Putamen (tissue), 1 donor: ENCODE measurements around the gene DCDC2C.
A peak's percentile ranks its signal among the peaks of the same experiment; 100 is the strongest.
"Not testable (repeated sequence)": the region's sequence is repeated elsewhere in the genome, so short reads cannot be mapped to it uniquely, and the experiment has no call there.

ENCODE experiments used
- DNase-seq: peaks from one replicate; pipeline ENCODE4 v3.0.0-alpha.2; 2016; ENCODE audit warnings: low spot score

DCDC2C gene, protein sequence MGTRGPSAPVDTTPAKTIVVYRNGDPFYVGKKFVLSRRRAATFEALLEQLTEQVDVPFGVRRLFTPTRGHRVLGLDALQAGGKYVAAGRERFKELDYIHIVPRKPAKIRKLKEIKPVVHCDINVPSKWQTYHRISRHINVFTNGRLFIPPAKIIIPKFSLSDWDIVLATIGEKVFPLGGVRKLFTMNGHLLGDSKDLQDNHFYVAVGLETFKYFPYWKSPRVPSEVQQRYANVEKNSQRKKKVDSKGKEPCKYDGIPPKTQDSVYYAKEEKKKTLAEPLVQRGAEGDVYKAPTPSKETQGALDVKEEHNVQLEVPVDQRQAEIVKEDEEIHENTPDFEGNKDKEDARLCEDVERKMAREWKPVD

DNA sequence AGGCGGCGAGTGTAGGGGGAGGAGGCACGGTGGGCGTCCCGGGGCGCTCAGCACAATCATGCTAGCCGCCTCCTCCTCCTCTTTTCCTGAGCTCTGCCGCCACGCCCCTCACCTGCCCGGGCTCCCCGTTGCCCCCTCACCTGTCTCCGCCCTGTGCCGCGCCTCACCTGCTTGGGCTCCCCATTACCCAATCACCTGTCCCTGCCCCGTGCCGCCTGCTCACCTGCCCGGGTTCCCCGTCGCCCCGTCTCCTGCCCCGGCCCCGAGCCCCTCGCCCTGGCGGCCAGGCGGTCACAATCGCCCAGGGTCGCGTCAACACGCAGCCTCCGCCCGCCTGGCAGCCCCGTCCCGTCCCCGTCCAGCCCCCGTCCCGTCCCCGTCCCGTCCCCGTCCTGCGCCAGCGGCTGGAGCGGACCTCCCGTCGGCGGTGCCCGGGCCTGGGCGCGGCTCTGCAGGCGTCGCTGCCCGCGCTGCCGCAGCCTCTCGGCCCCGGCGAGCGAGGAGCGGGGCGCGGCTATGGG, at the start of gene DCDC2C:
Gene DCDC2C (plus strand): TSS at position 340 of the 521 bp plus-strand sequence. CDS start 177 bp downstream, at position 517.
- no peak for DNase-seq

DNA sequence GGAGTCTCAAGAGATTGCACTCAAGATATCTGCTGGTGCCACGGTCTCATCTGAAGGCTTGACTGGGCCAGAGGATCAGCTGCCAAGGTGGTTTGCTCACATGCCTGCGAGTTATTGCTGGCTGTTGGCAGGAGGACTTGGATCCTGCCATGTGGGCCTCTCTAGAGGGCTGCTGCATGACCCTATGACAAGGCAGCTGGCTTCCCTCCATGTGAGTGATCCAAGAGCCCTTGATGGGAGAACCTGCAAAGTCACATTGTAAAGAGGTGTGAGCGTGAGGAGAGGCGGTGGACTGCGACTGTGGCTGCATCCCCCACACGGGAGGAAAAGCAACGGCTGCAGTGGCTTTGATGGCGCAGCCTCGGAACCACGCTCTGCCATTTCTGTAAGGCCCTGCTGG, 49.4 kb upstream of the DCDC2C start:
- no peak for DNase-seq

DNA sequence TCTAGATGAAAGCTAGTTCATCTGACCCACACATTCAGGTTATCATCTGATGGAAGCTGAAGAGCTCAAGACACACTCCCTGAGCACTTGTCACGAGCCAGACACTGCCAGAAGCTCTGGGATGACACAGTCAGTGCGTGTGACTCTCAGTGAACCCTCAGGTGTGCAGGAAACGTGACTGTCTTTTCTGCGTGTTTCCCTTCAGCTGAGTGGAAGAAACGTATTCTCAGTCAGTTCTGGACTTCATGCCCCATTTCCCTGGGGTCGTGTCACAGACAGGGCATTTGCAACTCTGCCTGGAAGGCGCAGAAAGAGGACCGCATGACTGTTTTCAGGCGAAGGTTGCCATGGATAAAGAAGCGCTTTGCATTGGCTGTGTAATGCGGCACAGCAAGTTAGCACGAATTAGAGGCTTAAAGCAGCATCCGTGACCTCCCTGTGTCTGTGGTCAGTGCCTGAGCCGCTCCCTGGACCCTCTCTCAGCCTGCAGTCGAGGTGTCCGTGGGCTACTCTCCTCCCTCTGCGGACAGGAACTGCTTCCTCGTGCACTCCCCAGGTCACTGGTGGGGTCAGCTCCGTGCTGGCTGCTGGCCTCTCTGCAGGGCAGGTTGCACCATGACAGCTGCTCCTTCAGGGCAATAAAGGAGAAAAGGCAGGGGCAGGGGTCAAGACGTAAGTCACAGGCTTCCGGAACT, 48.7 kb upstream of the DCDC2C start:
- no peak for DNase-seq

DNA sequence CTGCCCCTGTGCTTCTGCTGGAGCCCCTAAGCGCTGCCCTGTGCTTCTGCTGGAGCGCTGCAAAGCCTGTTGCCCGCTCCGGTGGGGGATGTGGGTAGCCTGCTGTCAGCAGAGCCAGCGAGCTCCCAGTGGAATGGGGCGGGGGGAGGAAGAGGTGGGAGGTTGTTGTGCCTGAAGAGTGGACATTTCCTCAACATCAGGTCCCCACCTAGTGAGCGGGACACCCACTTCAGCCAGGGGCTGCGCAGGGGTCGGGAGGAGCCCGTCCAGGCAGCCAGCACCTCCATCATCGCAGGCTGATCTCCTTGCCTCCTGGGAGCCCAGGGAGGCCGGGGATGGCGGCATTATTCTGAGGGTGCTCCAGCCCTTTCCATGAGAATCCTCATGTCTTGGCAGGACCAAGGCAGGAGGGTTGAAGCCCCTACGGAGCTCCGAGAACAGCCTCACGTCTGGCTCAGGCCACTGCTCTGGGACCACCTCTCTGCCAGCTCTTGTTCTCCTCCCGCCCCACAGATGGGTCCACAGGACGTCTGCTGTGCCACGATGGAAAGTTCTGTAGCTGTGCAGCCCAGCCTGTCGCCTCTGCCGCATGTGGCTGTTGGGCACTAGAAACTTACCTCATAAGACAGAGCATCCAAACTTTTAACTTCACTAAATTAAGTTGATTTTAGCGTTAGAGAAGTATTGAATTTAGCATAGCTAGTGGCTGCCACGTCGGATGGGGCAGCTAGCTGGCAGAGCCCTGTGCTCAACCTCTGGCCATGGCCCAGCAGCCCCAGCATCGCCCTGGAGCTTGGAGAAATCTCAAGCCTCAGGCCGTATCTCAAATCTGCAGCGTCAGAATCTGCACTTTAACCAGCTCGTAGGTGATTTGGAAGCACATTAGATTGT, 47.3 kb upstream of the DCDC2C start:
- DNase-seq: no peak

DNA sequence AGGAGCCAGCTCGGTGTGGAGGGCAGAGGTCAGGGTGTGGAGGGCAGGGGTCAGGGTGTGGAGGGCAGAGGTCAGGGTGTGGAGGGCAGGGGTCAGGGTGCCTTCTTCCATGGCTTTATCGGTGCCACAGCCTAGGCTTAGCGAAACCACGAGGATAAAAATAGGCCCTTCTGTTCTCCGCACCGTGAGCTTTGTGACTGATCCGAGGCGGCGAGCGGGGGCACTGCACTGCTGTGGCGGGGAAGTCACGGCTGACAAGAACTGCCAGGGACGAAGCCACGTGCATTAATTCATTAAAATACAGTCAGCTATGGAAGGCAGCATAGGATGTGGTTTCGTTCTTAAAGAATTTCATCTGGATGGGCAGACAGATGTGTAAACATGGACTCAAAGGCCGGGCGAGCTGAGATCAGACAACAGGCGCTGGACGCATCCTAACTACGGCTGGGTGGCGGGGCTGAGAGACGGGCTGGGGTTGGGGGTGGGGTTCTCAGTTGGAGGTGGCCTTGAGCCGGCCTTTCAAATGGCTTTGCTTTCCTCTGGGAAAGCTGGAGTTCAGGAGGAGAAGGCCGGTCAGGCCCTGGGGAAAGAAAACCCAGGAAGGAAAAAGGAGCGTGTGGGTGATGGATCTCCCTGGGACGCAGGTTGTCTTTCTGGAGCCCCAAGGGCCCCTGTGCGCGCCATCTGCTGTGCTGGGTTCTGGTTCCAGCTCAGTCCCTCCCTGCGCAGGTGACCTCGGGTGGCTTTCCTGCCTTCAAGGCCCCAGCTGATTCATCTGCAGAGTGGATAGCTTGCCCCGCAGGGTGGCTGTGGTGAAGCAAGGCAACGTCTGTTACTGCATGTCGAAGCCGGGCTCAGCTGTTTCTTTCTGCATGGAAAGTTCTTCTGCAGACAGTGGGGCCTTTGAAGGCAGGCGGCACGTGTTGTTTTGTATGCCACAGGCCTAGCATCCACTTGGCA, 46.3 kb upstream of the DCDC2C start:
- peak; percentile 79 for DNase-seq

DNA sequence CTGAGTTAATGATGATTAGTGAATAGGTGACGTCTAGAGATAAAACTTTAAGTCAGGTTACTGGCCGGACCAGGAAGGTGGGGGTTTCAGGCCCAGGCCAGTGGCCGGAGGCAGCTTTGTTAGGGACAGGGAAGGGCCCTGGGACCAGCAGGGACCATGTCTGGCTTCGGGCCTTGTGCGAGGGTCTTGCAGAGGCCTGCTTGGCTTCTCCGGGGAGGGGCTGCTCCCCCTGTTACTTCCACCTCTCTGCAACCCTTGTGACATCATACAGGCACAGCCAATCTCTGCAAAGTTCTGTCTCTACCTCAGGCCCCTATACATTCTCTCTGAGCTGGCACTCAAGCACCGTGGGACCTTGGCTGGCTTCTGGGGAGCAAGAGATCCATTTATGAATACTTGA, 45.5 kb upstream of the DCDC2C start, which contains the start of gene ALLC:
Gene ALLC (plus strand): TSS at position 320 of the 400 bp plus-strand sequence. CDS start 12,958 bp downstream, outside the sequence.
- DNase-seq: no peak

DNA sequence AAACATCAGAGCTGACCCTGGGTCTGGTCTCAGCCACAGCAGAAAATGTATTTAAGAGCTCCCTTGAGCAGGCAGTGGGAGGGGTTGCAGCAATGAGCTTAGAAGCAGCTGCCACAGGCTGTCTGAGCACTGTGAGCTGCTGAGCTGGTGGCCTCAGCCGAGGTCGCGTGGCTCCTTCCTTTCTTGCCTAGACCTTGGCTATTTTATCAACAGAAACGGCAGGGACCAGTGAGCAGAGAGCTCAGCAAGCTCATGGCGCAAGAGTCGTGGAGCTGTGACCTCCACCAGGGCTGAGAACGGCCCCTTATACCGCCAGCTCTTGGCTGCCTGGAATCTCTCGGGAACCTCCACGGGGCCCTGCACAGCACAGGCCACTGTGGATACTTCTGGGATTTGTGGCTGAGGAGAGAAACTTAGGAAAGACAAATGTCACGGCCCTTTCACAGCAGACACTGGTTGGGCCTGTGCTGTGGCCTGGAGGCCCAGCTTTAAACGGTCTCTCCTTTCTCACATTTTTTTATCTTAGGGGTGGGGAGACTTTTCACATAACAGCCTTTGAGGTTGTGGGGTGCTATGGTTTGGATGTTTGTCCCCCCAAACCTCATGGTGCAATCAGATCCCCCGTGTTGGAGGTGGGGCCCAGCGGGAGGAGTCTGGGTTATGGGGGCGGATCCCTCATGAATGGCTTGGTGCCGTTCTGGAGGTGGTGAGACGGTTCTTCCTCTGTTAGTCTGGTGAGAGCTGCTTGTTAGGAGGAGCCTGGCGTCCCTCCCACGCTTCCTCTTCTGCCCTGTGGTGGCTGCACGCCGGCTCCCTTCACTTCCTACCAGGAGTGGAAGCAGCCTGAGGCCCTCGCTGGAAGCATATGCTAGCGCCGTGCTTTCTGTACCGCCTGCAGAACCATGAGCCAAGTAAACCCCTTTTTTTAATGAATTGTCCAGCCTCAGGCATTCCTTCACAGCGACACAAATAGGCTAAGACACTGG, 43.6 kb upstream of the DCDC2C start:
- no peak for DNase-seq

DNA sequence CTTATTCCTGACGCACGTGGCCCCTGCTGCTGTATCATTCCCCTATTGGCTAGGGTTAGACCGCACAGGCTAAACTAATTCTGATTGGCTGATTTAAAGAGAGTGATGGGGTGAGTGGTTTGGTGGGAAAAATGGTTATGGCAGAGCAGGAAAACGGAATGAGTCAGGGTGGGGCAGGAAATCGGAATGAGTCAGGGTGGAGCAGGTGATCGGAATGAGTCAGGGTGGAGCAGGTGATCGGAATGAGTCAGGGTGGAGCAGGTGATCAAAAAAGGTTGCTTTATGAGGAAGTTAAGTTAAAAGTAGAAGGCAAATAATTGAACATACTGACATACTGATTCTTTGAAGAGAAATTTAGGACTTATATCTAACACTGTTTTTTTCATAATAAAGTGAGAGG, 42.7 kb upstream of the DCDC2C start:
- not testable (repeated sequence) for DNase-seq

DNA sequence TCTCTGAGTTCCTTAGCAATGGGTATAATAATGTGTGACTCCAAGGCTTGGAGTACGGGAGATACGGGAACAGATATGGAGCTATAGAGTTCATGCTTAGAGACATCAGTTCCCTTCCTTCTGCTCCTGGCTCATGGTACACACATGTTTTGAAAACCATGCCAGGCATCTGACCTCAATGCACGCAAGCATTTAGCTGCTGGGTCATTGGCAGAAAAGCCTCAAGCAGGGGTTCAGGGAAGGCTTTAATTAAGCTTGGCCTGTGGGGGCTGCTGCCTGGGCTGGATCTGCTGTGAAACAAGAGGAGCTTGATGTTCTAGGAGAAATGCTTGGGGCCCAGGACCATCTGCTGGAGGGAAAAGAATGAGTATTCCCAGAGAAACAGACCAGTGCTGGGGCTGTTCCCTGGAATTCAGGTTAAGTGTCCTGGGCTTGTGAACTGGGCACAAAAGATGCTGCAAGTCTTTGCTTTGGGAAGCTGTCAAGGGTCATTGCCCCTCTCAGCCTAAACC, 42.2 kb upstream of the DCDC2C start:
- no peak for DNase-seq

DNA sequence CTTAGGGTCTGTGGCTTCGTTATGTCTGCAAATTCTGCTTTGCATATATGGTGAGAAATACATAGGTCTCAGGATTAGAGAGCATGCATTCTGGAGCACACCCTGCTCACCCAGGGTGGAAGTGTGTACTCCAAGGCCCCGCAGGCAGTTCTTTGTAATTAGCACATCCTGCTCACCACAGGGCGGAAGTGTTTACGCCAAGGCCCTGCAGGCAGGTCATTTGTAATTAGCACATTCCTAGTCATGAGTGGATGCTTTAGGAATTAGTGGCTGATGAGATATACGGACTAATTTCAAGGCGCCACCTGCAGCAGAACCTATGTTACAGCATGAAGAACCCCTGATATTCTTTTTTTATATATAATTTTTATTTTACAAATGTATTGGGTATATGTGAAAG, 41.1 kb upstream of the DCDC2C start:
- no peak for DNase-seq

DNA sequence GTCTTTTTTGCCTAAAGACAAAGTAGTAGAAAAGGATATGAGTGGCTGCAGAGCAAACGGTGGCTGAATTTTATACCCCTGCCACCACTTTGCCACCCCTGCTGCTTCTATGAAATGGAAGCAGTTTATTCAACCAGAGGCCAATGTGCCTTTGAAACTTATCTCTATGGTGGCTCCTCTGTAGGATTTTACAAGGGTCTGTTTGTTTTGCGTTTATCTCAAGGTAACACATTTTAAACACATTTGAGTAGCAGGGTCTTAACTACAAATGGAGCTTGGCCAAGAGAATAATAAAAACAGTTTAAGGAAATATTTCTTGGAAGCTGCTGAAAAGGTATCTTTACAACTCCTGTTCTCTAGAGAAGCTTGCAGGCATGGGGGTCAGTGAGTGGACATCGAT, 39.3 kb upstream of the DCDC2C start:
- DNase-seq: no peak

DNA sequence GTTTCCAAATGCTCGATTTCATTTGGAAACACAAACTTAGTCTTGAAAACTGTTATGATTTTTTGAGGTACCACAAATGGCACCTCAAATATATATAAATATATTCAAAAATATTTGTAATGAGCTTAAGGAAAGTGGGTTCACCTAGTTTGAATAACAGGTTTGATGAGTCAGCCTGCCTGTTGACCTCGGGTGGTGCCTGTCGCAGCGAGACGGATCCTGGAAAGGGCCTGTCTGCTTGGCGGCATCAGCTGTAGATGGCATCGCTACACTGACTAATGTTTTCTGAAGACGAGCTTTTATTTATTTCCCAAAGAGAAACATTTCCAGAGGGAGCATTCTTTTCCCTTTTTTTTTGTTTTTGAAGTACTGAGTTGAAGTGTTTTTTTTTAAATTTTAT, 38.5 kb upstream of the DCDC2C start:
- DNase-seq: no peak

DNA sequence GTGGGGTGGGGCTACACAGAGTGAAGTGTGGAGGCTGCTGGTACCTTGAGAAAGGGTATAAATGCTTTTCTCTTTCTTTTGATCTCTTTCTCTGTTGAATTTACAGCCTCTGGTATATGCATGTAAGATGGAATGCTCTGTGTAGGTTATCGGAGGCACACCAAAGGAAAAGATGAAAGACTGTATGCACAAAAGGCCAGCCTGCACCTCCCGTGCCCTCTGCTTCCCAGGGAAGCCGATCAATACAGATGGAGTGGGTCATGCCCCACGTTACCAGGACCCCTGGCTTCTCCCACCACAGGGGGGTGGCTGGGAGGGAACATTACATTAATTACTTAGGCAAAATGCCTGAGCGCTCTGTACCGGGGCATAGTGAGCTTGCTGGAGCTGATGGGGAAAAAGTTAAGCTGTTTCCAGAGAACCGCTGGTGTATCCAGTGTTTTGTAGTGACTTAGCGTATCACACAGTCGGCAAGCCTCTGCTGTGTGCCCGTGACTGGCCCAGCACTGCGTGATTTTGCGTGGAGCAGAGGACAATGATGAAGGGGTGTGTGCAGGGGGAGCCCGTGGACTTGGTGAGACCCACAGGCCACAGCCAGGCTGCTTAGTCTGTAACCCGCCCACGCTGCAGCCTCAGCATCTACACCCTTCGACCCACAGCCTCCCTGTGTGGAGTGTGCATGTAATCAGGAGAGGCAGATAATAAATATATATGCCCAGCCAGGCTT, 37.3 kb upstream of the DCDC2C start:
- DNase-seq: no peak

DNA sequence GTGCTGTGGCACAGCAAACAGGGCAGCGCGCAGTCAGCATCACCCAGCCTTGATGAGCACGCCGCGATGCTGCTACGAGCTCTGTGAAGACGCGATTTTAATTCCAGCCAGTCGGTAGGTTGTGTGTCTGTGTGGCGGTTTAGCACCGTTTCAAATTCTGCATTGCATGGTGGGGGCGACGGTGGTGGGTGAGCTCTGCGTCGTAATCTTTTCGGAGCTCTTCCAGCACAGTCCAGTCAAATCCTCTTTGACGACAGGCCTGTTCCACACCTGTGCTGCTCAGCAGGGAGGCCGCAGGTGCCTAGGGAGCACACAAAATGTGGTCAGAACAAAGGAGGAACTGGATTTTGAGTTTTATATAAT, 36.8 kb upstream of the DCDC2C start:
- DNase-seq: no peak

DNA sequence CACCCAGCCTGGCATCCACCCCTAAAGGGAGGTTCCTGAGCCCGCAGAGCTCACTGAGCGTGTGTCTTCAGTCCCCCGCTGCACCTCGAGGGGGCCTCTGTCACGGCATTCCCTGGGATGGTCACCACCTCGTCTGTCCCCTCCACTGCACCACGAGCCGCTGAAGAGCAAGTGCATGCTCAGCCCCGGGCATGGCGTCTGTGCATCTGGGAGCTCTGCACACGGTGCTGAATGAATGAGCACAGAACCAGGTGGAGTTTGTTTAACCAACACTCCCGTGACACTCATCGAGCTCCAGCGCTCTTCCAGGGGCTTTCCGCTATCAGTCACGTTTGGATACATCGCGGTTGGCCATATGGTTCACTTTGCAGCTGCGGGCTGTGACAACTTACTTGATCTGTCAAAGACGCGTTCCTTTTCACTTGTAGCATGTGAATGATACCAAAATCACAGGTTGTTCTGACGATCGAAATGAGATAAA, 36.2 kb upstream of the DCDC2C start:
- no peak for DNase-seq

DNA sequence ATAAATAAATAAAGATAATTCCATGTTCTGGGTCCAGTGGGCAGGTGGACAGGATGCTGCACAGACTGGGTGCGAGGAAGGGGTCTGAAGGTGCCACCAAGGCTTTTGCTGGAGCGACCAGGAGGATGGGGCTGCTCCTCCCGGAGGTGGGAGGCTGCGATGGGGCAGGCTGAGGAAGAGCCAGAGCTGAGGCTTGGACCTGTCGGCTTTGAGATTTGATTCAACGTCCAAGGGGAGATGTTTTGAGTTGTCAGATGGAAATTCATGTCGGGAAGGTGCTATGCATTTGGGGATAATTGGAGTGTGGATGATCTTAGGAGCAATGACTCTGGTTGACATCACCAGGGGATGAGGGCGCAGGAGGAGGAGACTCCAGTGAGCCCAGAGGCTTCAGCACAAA, 33.7 kb upstream of the DCDC2C start:
- DNase-seq: no peak

DNA sequence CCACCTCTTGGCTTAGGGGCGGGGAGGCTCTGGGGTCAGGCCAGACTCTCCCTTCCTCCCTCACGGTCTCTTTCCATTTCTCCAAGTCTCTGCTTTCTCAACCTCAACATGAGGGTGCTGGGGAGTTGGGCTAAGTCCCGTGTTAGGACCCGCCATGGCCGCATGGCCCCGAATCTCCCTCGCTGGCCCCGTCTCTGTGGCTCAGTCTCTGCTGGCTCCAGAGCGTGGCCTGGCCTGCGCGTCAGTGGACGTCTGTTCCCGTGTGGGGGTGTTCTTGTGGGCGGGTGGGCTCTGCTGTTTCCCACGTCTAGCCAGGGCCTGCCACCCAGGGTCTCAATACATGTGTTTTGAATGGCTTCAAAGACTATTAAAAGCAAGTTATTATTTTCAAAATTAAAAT, 33.0 kb upstream of the DCDC2C start:
- no peak for DNase-seq

DNA sequence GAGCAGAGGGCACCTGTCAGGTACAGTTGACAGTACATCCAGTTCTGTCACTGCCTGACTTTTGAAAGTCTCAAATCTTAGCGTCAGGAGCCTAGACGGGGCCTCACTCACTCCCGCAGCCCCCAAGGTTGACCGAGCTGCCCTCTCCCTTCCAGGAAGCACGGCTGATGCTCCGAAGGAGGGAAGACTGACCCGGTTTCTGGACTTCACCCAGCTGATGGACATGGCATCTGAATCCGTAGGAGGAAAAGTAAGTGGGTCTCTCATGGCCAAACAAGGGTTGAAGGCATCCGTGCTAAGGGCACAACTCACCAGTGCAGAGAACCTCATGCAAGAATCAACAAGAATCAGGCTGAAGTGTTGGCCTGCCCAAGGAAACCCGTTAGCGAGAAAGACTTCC, 32.4 kb upstream of the DCDC2C start:
- no peak for DNase-seq
